D721Med (cell line): ENCODE results near the gene ZNF462.
"Not testable (repeated sequence)": the region's sequence is repeated elsewhere in the genome, so short reads cannot be mapped to it uniquely, and the experiment has no call there.

Experiments
- DNase-seq: peaks from one replicate; pipeline ENCODE4 v3.0.0; 2011; ENCODE audit warnings: low spot score; ENCODE audit not compliant: insufficient read length
- FAIRE-seq: peaks from 2 replicates; lab custom pipeline; 2011; peaks lifted over from hg19 to GRCh38; lab: Jason Lieb, UNC
- CTCF ChIP-seq: IDR thresholded peaks from 2 replicates; pipeline ENCODE4 v1.5.1; 2012; ENCODE audit warnings: mild to moderate bottlenecking, control low read depth; ENCODE audit not compliant: insufficient read depth; ENCODE audit errors: missing control alignments

Gene ZNF462

GRCh38 chr9:106981396-106982287 lies 118.7 kb downstream of the ZNF462 start:
- no peak for TF ChIP-seq CTCF
- DNase-seq (no peak), FAIRE-seq (peak; percentile 11)

- no peak for TF ChIP-seq CTCF
- FAIRE-seq (no peak), DNase-seq (no peak)
Observed at GRCh38 chr9:106982636-106983035, 119.7 kb downstream of the ZNF462 start.

- no peak for DNase-seq
- FAIRE-seq = no peak
- no peak for TF ChIP-seq CTCF
Observed at GRCh38 chr9:106983346-106983745, 120.4 kb downstream of the ZNF462 start.

GRCh38 chr9:106989904-106990303 lies 126.9 kb downstream of the ZNF462 start:
- FAIRE-seq, DNase-seq: not testable (repeated sequence)

GRCh38 chr9:106992186-106992585 lies 129.2 kb downstream of the ZNF462 start:
- FAIRE-seq (no peak), DNase-seq (no peak)
- no peak for TF ChIP-seq CTCF

GRCh38 chr9:106993603-106994002 lies 130.6 kb downstream of the ZNF462 start:
- FAIRE-seq (no peak), DNase-seq (no peak)
- no peak for TF ChIP-seq CTCF

GRCh38 chr9:106994463-106994862 lies 131.5 kb downstream of the ZNF462 start:
- no peak for DNase-seq
- peak; percentile 55 for FAIRE-seq
- TF ChIP-seq CTCF = no peak
